Sigmoid colon (tissue), 7 donors: ENCODE data around the gene IRF4. TPM values are rescaled to one million over a fixed set of nuclear protein-coding genes. Genes with fewer than 3 reads are reported as not detected.

Experiments used
- DNase-seq: peaks from one replicate; pipeline ENCODE4 v3.0.0-alpha.2; 2019
- H3K27ac ChIP-seq, 4 donors: fragments of 200-600 bp; sonication (generic); one replicate each; pipeline ENCODE4 v1.5.1; 2016 to 2019; ENCODE audit warnings: mild to moderate bottlenecking in 1 of 4
- H3K27me3 ChIP-seq, 3 donors: fragments of 200-600 bp; sonication (generic); one replicate each; pipeline ENCODE4 v1.5.1; 2019; ENCODE audit warnings: mild to moderate bottlenecking in 1 of 3
- H3K36me3 ChIP-seq, 4 donors: fragments of 200-600 bp; sonication (generic); one replicate each; pipeline ENCODE4 v1.5.1; 2016 to 2019
- H3K4me1 ChIP-seq, 4 donors: fragments of 200-600 bp; sonication (generic); one replicate each; pipeline ENCODE4 v1.5.1; 2017 to 2019
- H3K4me3 ChIP-seq, 4 donors: fragments of 200-600 bp; sonication (generic); one replicate each; pipeline ENCODE4 v1.5.1; 2017 to 2019; ENCODE audit warnings: mild to moderate bottlenecking in 2 of 4, moderate library complexity in 1 of 4
- H3K9me3 ChIP-seq, 4 donors: fragments of 200-600 bp in 3 of 4; sonication (generic) in 3 of 4; one replicate each; pipeline versions ENCODE4 v1.5.1 to v1.6.1; 2013 to 2019
- CTCF ChIP-seq, 4 experiments: fragments of 450-650 bp in 3 of 4; fragments of 200-600 bp in 1 of 4; IDR thresholded peaks; one replicate each; pipeline ENCODE4 v1.5.1; 2016 to 2019; ENCODE audit warnings: antibody characterized with exemption in 4 of 4, mild to moderate bottlenecking in 3 of 4, moderate library complexity in 2 of 4
- EP300 ChIP-seq, 4 donors: sonication (generic); formaldehyde crosslinking; IDR thresholded peaks; one replicate each; pipeline ENCODE4 v1.6.1; 2017; ENCODE audit warnings: antibody characterized with exemption in 4 of 4
- POLR2A ChIP-seq, 2 donors: fragments of 450-650 bp; IDR thresholded peaks; one replicate each; pipeline ENCODE4 v1.6.1; 2016; ENCODE audit warnings: antibody characterized with exemption in 2 of 2, mild to moderate bottlenecking in 2 of 2, moderate library complexity in 2 of 2
- POLR2AphosphoS5 ChIP-seq, 4 donors: sonication (generic); formaldehyde crosslinking; IDR thresholded peaks; one replicate each; pipeline ENCODE4 v1.6.1; 2017; ENCODE audit warnings: antibody characterized with exemption in 4 of 4
- WGBS, 2 donors: extraction: QIAGEN DNeasy Blood & Tissue Kit; methylation state at CpG; one replicate each; pipeline ENCODE4 v1.1.7; 2013; 5-methylcytosine and 5-hydroxymethylcytosine counted together
- intact Hi-C: fragments of 100-400 bp; cut with DNase I; formaldehyde crosslinking; loops from one replicate; pipeline ENCODE4 v1.15.1; 2023
- polyA plus RNA-seq, 3 donors: library from polyadenylated mRNA; stranded (reverse); fragments of 200-250 nt; gene quantifications; one replicate each; pipeline ENCODE4 v1.2.3, GENCODE V29; 2013
- total RNA-seq, 4 donors: library from RNA; depleted of rRNA; stranded (reverse); fragments of >200 nt; gene quantifications; one replicate each; pipeline ENCODE4 v1.1.0, GENCODE V29; 2016
- donor health status: healthy with polysubstance abuse.
- donor health status: Bipolar disorder and iron deficiency.
- donor health status: healthy.

IRF4 gene
- total and polyA plus RNA-seq, 7 donors: 0.28 to 9.3 (median 0.46) TPM

- intact Hi-C loops: no loop called here
- Histone ChIP-seq H3K9me3 (no peaks in the 10 kb centered on the region), H3K4me1 (no peaks in the 10 kb centered on the region), H3K36me3 (no peaks in the 10 kb centered on the region), H3K27ac (no peak overlapping the region), H3K27me3 (peaks cover 0 to 8% (median 0%) of the 10 kb centered on the region in 3 donors), H3K4me3 (no peak overlapping the region)
- no peak for TF ChIP-seq POLR2A (IDR thresholded peaks at IDR 0.05)
- no peak for TF ChIP-seq POLR2AphosphoS5 (IDR thresholded peaks at IDR 0.05)
- no peak for TF ChIP-seq EP300 (IDR thresholded peaks at IDR 0.05)
- TF ChIP-seq CTCF (IDR thresholded peaks at IDR 0.05): no peak
- 82 to 92% methylated on average over 12 of the region's 12 CpGs for WGBS, 2 donors
- no peak for DNase-seq
Observed at GRCh38 chr6:449057-449430, 57.5 kb downstream of the IRF4 start.

GRCh38 chr6:449486-450419 is 58.2 kb downstream of the IRF4 start:
- H3K4me1 ChIP-seq: no peaks in the 10 kb centered on the region
- no peak for TF ChIP-seq EP300 (IDR thresholded peaks at IDR 0.05)
- TF ChIP-seq POLR2A (IDR thresholded peaks at IDR 0.05): no peak
- no peak for TF ChIP-seq POLR2AphosphoS5 (IDR thresholded peaks at IDR 0.05)
- TF ChIP-seq CTCF (IDR thresholded peaks at IDR 0.05): no peak
- H3K27me3 ChIP-seq: peaks cover 0 to 4% (median 0%) of the 10 kb centered on the region in 3 donors
- WGBS, 2 donors: 93 to 95% methylated on average over 62 of the region's 62 CpGs
- DNase-seq: no peak
- intact Hi-C loops: no loop called here
- H3K9me3 ChIP-seq: no peaks in the 10 kb centered on the region
- no peak overlapping the region for H3K27ac ChIP-seq
- no peaks in the 10 kb centered on the region for H3K36me3 ChIP-seq
- H3K4me3 ChIP-seq: no peak overlapping the region

- TF ChIP-seq EP300 (IDR thresholded peaks at IDR 0.05) (no peak), CTCF (IDR thresholded peaks at IDR 0.05) (no peak), POLR2AphosphoS5 (IDR thresholded peaks at IDR 0.05) (no peak), POLR2A (IDR thresholded peaks at IDR 0.05) (no peak)
- no peaks in the 10 kb centered on the region for H3K4me1 ChIP-seq
- H3K9me3 ChIP-seq: no peaks in the 10 kb centered on the region
- H3K4me3 ChIP-seq: no peak overlapping the region
- no peak for DNase-seq
- intact Hi-C loops: no loop called here
- H3K36me3 ChIP-seq: no peaks in the 10 kb centered on the region
- WGBS, 2 donors: 93 to 96% methylated on average over 12 of the region's 12 CpGs
- no peak overlapping the region for H3K27ac ChIP-seq
- H3K27me3 ChIP-seq: peaks cover 0 to 4% (median 0%) of the 10 kb centered on the region in 3 donors
Observed at GRCh38 chr6:451336-451735, 59.8 kb downstream of the IRF4 start.

- H3K4me1 ChIP-seq: no peaks in the 10 kb centered on the region
- no peak for TF ChIP-seq POLR2A (IDR thresholded peaks at IDR 0.05)
- TF ChIP-seq CTCF (IDR thresholded peaks at IDR 0.05): no peak
- no peak for TF ChIP-seq EP300 (IDR thresholded peaks at IDR 0.05)
- TF ChIP-seq POLR2AphosphoS5 (IDR thresholded peaks at IDR 0.05): no peak
- DNase-seq: no peak
- intact Hi-C loops: no loop called here
- H3K36me3 ChIP-seq: no peaks in the 10 kb centered on the region
- peaks cover 0 to 2% (median 0%) of the 10 kb centered on the region in 3 donors for H3K27me3 ChIP-seq
- 95 to 96% methylated on average over 8 of the region's 8 CpGs for WGBS, 2 donors
- H3K9me3 ChIP-seq: no peaks in the 10 kb centered on the region
- H3K4me3 ChIP-seq: no peak overlapping the region
- no peak overlapping the region for H3K27ac ChIP-seq
Observed at GRCh38 chr6:451847-452246, 60.3 kb downstream of the IRF4 start.
